Hepatocyte (in vitro differentiated cells): ENCODE results near the gene SGCD. TPM values are rescaled to one million over a fixed set of nuclear protein-coding genes. Genes with fewer than 3 reads are reported as not detected.

ENCODE experiments used
- DNase-seq: peaks from one replicate; pipeline ENCODE4 v3.0.0-alpha.2; 2016; ENCODE audit warnings: low spot score
- H2AFZ ChIP-seq: fragments of 200-600 bp; sonication (generic); 2 replicates; pipeline ENCODE4 v1.6.0; 2016; ENCODE audit warnings: antibody characterized with exemption, mild to moderate bottlenecking
- H3K27ac ChIP-seq: fragments of 200-600 bp; sonication (generic); 2 replicates; pipeline ENCODE4 v1.5.1; 2016; ENCODE audit warnings: mild to moderate bottlenecking
- H3K27me3 ChIP-seq: fragments of 200-600 bp; sonication (generic); 2 replicates; pipeline ENCODE4 v1.6.1; 2016
- H3K36me3 ChIP-seq: fragments of 200-600 bp; sonication (generic); replicated peaks from 2 replicates; pipeline ENCODE4 v1.5.1; 2016; ENCODE audit warnings: low read depth; ENCODE audit not compliant: insufficient read depth
- H3K4me1 ChIP-seq: fragments of 200-600 bp; sonication (generic); 2 replicates; pipeline ENCODE4 v1.5.1; 2016; ENCODE audit warnings: mild to moderate bottlenecking, moderate library complexity; ENCODE audit not compliant: insufficient read depth
- H3K4me2 ChIP-seq: fragments of 200-600 bp; sonication (generic); 2 replicates; pipeline ENCODE4 v1.6.0; 2016
- H3K4me3 ChIP-seq: fragments of 200-600 bp; sonication (generic); 2 replicates; pipeline ENCODE4 v1.5.1; 2016; ENCODE audit warnings: mild to moderate bottlenecking
- H3K79me2 ChIP-seq: fragments of 200-600 bp; sonication (generic); 2 replicates; pipeline ENCODE4 v1.6.0; 2017; ENCODE audit warnings: mild to moderate bottlenecking
- H3K9me2 ChIP-seq: fragments of 200-600 bp; sonication (generic); replicated peaks from 2 replicates; pipeline ENCODE4 v1.6.0; 2017; ENCODE audit warnings: mild to moderate bottlenecking; ENCODE audit not compliant: insufficient read depth
- H3K9me3 ChIP-seq: fragments of 200-600 bp; sonication (generic); 2 replicates; pipeline ENCODE4 v1.5.1; 2016; ENCODE audit warnings: low read depth, mild to moderate bottlenecking
- H4K20me1 ChIP-seq: fragments of 200-600 bp; sonication (generic); 2 replicates; pipeline ENCODE4 v1.6.0; 2016; ENCODE audit warnings: mild to moderate bottlenecking; ENCODE audit not compliant: insufficient read depth, poor library complexity, severe bottlenecking
- EZH2 ChIP-seq: fragments of 200-600 bp; sonication (generic); IDR thresholded peaks from 2 replicates; pipeline ENCODE4 v1.6.1; 2016; ENCODE audit warnings: antibody characterized with exemption, mild to moderate bottlenecking, borderline replicate concordance
- EZH2phosphoT487 ChIP-seq: fragments of 200-600 bp; sonication (generic); IDR thresholded peaks from one replicate; pipeline ENCODE4 v1.6.1; 2018; ENCODE audit warnings: antibody characterized with exemption, mild to moderate bottlenecking, low read depth, moderate library complexity; ENCODE audit not compliant: unreplicated experiment, severe bottlenecking
- WGBS: methylation state at CpG from one replicate; pipeline ENCODE4 v1.1.6; 2016; ENCODE audit warnings: low lambda C conversion rate; ENCODE audit errors: missing lambda C conversion rate; 5-methylcytosine and 5-hydroxymethylcytosine counted together
- polyA plus RNA-seq: library from polyadenylated mRNA; unstranded; fragments of >200 nt; fragmentation: Nextera tagmentation; extraction: Ambion mirVana; gene quantifications from 2 replicates; pipeline ENCODE4 v1.2.1, GENCODE V29; 2016
- total RNA-seq: library from RNA; depleted of rRNA; stranded (reverse); fragments of >200 nt; gene quantifications from 2 replicates; pipeline ENCODE4 v1.2.3, GENCODE V29; 2014
- TF ChIP-seq, protein P1 (sequence below): fragments of 200-600 bp; sonication (generic); IDR thresholded peaks from 2 replicates; pipeline ENCODE4 v1.5.1; 2016; ENCODE audit warnings: antibody characterized with exemption, mild to moderate bottlenecking; ENCODE audit not compliant: poor library complexity

The SGCD gene
- total and polyA plus RNA-seq, 2 experiments from 2014 or later: 3.8 to 8.8 TPM

DNA sequence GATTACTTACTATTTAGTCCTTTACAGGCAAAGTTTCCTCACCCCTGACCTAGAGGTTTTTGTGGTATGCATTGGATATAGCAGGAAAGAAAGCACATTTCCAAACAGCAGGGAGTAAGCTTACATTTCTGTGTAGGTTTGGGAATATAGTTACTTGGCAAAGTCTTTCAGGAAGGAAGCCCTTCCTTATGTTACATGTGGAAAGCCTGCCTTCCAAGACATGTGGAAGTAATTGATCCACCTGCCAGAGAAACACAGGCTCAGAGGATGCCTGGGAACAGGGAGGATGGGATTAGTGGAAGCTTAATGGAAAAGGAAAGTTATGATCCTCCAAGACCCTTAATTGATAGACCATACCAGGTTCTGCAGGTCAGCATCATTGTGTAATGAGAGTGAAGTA, 435.8 kb downstream of the SGCD start:
- Histone ChIP-seq H3K27ac (no peak overlapping the region), H3K9me3 (no peaks in the 10 kb centered on the region), H3K4me3 (no peak overlapping the region), H3K4me2 (no peak overlapping the region), H3K9me2 (no peaks in the 10 kb centered on the region), H3K27me3 (no peaks in the 10 kb centered on the region), H3K79me2 (no peaks in the 10 kb centered on the region), H3K36me3 (no peaks in the 10 kb centered on the region), H2AFZ (no peak overlapping the region), H3K4me1 (no peaks in the 10 kb centered on the region), H4K20me1 (no peaks in the 10 kb centered on the region)
- TF ChIP-seq EZH2phosphoT487 (no peak), EZH2 (no peak)
- DNase-seq: no peak

DNA sequence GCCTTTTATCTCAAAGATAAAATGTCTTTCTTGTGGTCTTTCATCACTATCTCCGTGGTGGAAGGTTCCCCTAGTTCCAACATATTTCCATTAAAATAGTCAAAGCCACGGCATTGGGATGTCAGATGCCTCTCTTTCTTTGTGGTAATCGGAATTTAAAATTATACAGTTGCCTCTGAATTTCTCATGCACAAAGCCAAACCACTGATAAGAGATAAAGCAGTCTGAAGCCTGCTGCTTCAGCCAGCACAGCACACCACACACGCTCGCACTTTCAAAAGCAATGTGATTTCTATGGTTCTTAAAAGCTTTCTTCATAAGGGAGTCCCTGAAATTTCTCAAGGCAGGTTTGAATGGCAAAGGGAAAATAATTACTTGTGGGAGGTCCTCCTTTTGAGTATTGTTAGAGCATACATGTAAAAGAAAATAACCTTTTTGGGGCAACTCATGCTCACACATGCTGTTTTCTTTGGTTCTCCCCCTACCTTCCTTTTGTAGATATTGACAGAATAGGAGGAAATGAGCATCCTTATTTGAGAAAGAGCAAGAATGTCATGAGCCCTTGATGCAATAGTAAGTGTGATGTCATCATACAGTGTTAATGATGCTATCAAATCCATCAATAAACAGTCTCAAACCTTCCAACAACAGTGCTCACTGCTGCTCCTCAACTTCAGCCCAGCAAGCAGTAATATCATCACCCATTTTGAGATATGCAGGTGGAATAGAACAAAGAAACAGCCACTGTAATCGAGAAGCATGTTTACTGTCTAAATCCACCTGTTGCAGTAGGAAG, 437.4 kb downstream of the SGCD start:
- H3K4me2 ChIP-seq: no peak overlapping the region
- H3K27ac ChIP-seq: no peak overlapping the region
- TF ChIP-seq, protein P1, sequence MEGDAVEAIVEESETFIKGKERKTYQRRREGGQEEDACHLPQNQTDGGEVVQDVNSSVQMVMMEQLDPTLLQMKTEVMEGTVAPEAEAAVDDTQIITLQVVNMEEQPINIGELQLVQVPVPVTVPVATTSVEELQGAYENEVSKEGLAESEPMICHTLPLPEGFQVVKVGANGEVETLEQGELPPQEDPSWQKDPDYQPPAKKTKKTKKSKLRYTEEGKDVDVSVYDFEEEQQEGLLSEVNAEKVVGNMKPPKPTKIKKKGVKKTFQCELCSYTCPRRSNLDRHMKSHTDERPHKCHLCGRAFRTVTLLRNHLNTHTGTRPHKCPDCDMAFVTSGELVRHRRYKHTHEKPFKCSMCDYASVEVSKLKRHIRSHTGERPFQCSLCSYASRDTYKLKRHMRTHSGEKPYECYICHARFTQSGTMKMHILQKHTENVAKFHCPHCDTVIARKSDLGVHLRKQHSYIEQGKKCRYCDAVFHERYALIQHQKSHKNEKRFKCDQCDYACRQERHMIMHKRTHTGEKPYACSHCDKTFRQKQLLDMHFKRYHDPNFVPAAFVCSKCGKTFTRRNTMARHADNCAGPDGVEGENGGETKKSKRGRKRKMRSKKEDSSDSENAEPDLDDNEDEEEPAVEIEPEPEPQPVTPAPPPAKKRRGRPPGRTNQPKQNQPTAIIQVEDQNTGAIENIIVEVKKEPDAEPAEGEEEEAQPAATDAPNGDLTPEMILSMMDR: no peak
- TF ChIP-seq EZH2phosphoT487 (no peak), EZH2 (no peak)
- H3K9me2 ChIP-seq: no peaks in the 10 kb centered on the region
- H2AFZ ChIP-seq: no peak overlapping the region
- no peaks in the 10 kb centered on the region for H3K9me3 ChIP-seq
- H3K79me2 ChIP-seq: no peaks in the 10 kb centered on the region
- no peaks in the 10 kb centered on the region for H4K20me1 ChIP-seq
- H3K4me1 ChIP-seq: no peaks in the 10 kb centered on the region
- no peak for DNase-seq
- H3K36me3 ChIP-seq: no peaks in the 10 kb centered on the region
- H3K4me3 ChIP-seq: no peak overlapping the region
- no peaks in the 10 kb centered on the region for H3K27me3 ChIP-seq
- WGBS: 51% methylated on average over 6 of the region's 6 CpGs

DNA sequence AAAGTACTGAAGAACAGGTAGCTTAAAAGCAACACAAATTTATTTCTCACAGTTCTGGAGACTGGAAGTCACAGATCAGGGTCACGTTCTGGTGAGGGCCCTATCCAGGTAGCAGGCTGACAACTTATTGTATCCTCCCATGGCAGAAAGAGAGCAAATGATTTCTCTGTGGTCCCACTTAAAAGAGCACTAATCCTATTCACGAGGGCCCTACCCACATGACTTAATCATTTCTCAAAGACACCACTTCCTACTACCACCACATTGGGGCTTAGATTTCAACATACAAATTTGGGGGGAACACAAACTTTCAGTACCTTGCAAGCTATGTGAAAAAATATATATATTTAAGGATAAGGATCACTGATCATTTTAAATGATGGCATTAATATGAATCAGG, 447.3 kb downstream of the SGCD start:
- no peak for DNase-seq
- Histone ChIP-seq H3K9me2 (no peaks in the 10 kb centered on the region), H3K9me3 (no peaks in the 10 kb centered on the region), H4K20me1 (no peaks in the 10 kb centered on the region), H3K4me2 (no peak overlapping the region), H3K79me2 (no peaks in the 10 kb centered on the region), H3K36me3 (no peaks in the 10 kb centered on the region), H3K4me1 (no peaks in the 10 kb centered on the region), H3K27ac (no peak overlapping the region), H2AFZ (no peak overlapping the region), H3K27me3 (no peaks in the 10 kb centered on the region), H3K4me3 (no peak overlapping the region)
- 63% methylated on average over 2 of the region's 2 CpGs for WGBS
- no peak for TF ChIP-seq EZH2phosphoT487
- TF ChIP-seq EZH2: no peak
- TF ChIP-seq, protein P1: no peak

DNA sequence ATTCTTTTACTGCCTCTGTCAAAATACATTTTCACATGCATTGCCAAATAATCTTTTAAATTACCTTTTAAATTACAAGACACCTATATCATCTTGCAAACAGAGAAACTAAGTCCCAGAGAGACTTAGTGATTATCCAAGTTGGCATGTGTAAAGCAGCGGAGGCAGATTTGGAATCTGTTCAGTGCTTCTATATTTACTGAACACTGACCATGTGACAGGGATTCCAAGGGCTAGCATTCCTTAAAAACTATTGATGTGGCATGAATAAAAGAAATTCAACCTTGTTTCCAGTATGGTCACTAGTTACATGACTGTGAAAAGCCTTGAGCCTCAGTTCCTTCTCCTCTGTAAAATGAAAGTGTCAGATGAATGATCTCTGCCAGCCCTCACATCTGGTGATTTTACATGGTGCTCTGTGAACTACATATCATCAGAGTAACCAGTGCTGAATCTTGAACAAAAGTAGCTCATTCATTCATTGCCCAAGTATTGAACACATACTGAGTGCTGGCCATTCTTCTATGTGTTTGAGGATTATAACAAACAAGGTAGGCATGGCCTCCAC, 451.3 kb downstream of the SGCD start:
- TF ChIP-seq EZH2: no peak
- TF ChIP-seq, protein P1: no peak
- no peak for TF ChIP-seq EZH2phosphoT487
- Histone ChIP-seq H3K4me3 (no peak overlapping the region), H3K27me3 (no peaks in the 10 kb centered on the region), H3K27ac (no peak overlapping the region), H3K4me2 (no peak overlapping the region), H3K9me3 (no peaks in the 10 kb centered on the region), H2AFZ (no peak overlapping the region), H3K4me1 (no peaks in the 10 kb centered on the region), H3K9me2 (no peaks in the 10 kb centered on the region), H4K20me1 (no peaks in the 10 kb centered on the region), H3K79me2 (no peaks in the 10 kb centered on the region), H3K36me3 (no peaks in the 10 kb centered on the region)
- DNase-seq: no peak
- WGBS: 87% methylated on average over 1 of the region's 1 CpG
